Common myeloid progenitor, CD34-positive (primary cell): Measurements from ENCODE around the gene DENND4A.

Experiments used
- CTCF ChIA-PET: fragments of 350-600 bp; sonication (Branson Sonifier 250); formaldehyde crosslinking; loops from one replicate; lab custom pipeline; 2021; ENCODE audit warnings: antibody characterized with exemption; lab: Charles Lee
- POLR2A ChIA-PET: fragments of 350-600 bp; sonication (Branson Sonifier 250); formaldehyde crosslinking; loops from one replicate; lab custom pipeline; 2021; ENCODE audit warnings: antibody characterized with exemption; lab: Charles Lee
- DNase-seq, 3 donors: peaks; one replicate each; pipeline versions ENCODE4 v3.0.0 to v3.0.0-alpha.2; 2013
- H3K27ac ChIP-seq, 2 experiments: 1 replicate in 1 of 2; 2 replicates in 1 of 2; pipeline ENCODE4 v1.7.0; 2013; ENCODE audit warnings: inconsistent platforms in 2 of 2, low read length in 2 of 2, mild to moderate bottlenecking in 2 of 2, low read depth in 1 of 2, moderate library complexity in 1 of 2; ENCODE audit not compliant: severe bottlenecking in 2 of 2, insufficient read depth in 1 of 2, poor library complexity in 1 of 2
- H3K27me3 ChIP-seq, 5 experiments: replicated peaks in 2 of 5; 1 replicate in 3 of 5; 2 replicates in 2 of 5; pipeline versions ENCODE4 v1.6.1 to v1.7.0; 2013; ENCODE audit warnings: low read length in 4 of 5, mild to moderate bottlenecking in 2 of 5, moderate library complexity in 2 of 5, inconsistent platforms in 1 of 5; ENCODE audit not compliant: insufficient read depth in 5 of 5, control insufficient read depth in 4 of 5
- H3K36me3 ChIP-seq, 4 experiments: 1 replicate in 2 of 4; 2 replicates in 2 of 4; pipeline versions ENCODE4 v1.6.1 to v1.7.0; 2013; ENCODE audit warnings: low read length in 3 of 4, control low read depth in 1 of 4, mild to moderate bottlenecking in 1 of 4; ENCODE audit not compliant: control insufficient read depth in 4 of 4, insufficient read depth in 4 of 4
- H3K4me1 ChIP-seq, 4 experiments: 1 replicate in 3 of 4; 2 replicates in 1 of 4; pipeline versions ENCODE4 v1.6.1 to v1.7.1; 2013; ENCODE audit warnings: low read length in 3 of 4, mild to moderate bottlenecking in 3 of 4, control low read depth in 1 of 4, inconsistent platforms in 1 of 4, moderate library complexity in 1 of 4; ENCODE audit not compliant: control insufficient read depth in 4 of 4, insufficient read depth in 4 of 4; ENCODE audit errors: control extremely low read depth in 1 of 4
- H3K4me3 ChIP-seq, 7 experiments: 1 replicate in 4 of 7; 2 replicates in 3 of 7; pipeline versions ENCODE4 v1.5.1 to v1.7.0; 2013; ENCODE audit warnings: mild to moderate bottlenecking in 7 of 7, low read length in 6 of 7, moderate library complexity in 6 of 7, inconsistent platforms in 2 of 7, low read depth in 2 of 7, control low read depth in 1 of 7; ENCODE audit not compliant: insufficient read depth in 4 of 7, control insufficient read depth in 1 of 7; ENCODE audit errors: extremely low read depth in 1 of 7
- H3K9me3 ChIP-seq, 5 experiments: 1 replicate in 4 of 5; 2 replicates in 1 of 5; pipeline versions ENCODE4 v1.6.1 to v1.7.1; 2013; ENCODE audit warnings: low read length in 4 of 5, mild to moderate bottlenecking in 2 of 5, inconsistent platforms in 1 of 5, low read depth in 1 of 5, moderate library complexity in 1 of 5; ENCODE audit not compliant: control insufficient read depth in 4 of 5, insufficient read depth in 2 of 5; ENCODE audit errors: control extremely low read depth in 1 of 5
- WGBS: methylation state at CpG from one replicate; pipeline ENCODE4 v1.1.5; 2013; ENCODE audit not compliant: insufficient coverage; 5-methylcytosine and 5-hydroxymethylcytosine counted together

DENND4A gene

DNA sequence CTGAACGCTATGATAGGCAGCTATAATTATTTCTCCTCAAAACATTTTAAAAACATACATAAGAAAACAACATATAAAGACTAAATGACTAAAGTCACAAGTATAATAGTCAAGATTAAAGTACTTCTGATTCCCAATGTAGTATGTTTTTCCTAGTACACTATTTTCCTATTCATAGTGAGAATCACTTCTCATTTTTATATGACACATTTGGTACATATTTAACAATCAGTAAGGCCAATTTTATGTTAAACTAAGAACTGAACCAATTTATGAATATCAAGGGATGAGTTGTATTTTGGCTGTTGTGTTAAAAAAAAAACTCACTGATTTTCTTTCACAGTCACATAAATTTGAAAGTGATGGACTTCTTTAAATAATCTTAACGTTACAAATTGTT is 79.7 kb downstream of the DENND4A start:
- POLR2A ChIA-PET, result no interaction called here
- no peak for DNase-seq
- no peak overlapping the region for H3K4me3 ChIP-seq
- CTCF ChIA-PET, result no interaction called here
- no peak overlapping the region for H3K27ac ChIP-seq
- H3K4me1 ChIP-seq, result no peaks in the 10 kb centered on the region
- H3K9me3 ChIP-seq, result peaks cover 0 to 9% (median 0%) of the 10 kb centered on the region in 5 experiments
- H3K27me3 ChIP-seq, result no peaks in the 10 kb centered on the region
- no CpG with 5 or more reads among the region's 2 CpGs for WGBS
- H3K36me3 ChIP-seq, result peaks cover 10 to 46% (median 20%) of the 10 kb centered on the region in 4 experiments

GRCh38 chr15:65695081-65695480 is 97.0 kb downstream of the DENND4A start:
- CTCF ChIA-PET, result no interaction called here
- no peak for DNase-seq

DNA sequence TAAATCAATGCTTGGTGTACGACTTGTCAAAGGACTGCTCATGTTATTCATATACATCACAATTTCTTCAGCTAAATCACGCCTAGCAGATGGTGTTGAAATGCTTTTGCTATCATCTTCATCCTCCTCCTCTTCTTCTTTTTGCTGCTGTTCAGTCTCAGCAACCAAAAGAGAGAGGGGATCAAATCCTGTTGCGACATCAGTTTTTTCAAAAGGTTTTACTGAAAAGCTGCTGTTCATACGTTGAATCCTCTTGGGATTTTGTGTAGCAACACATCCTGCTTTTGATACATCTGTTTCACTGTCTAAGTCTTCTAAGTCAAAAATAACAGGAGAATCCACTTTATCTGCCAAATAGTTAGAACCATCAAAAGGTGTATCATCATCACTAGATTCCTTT is 101.3 kb downstream of the DENND4A start:
- ChIA-PET CTCF (no interaction called here), POLR2A (no interaction called here)
- Histone ChIP-seq H3K27me3 (no peaks in the 10 kb centered on the region), H3K36me3 (peaks cover 27 to 52% (median 30%) of the 10 kb centered on the region in 4 experiments), H3K4me1 (no peaks in the 10 kb centered on the region), H3K27ac (no peak overlapping the region), H3K4me3 (no peak overlapping the region), H3K9me3 (peaks cover 0 to 6% (median 5%) of the 10 kb centered on the region in 5 experiments)
- WGBS, result 90% methylated on average over 3 of the region's 4 CpGs
- DNase-seq, result no peak

More at GRCh38 chr15:65695081-65695480, 97.0 kb downstream of the DENND4A start:
- Histone ChIP-seq H3K27me3 (no peaks in the 10 kb centered on the region), H3K9me3 (no peaks in the 10 kb centered on the region), H3K4me1 (no peaks in the 10 kb centered on the region), H3K36me3 (peaks cover 12 to 54% (median 25%) of the 10 kb centered on the region in 4 experiments), H3K27ac (no peak overlapping the region), H3K4me3 (no peak overlapping the region)
- POLR2A ChIA-PET, result no interaction called here
- 100% methylated on average over 1 of the region's 2 CpGs for WGBS

GRCh38 chr15:65690173-65690572 is 101.9 kb downstream of the DENND4A start:
- Histone ChIP-seq H3K4me3 (no peak overlapping the region), H3K27me3 (no peaks in the 10 kb centered on the region), H3K9me3 (peaks cover 0 to 6% (median 5%) of the 10 kb centered on the region in 5 experiments), H3K4me1 (no peaks in the 10 kb centered on the region), H3K27ac (no peak overlapping the region), H3K36me3 (peaks cover 26 to 49% (median 30%) of the 10 kb centered on the region in 4 experiments)
- no CpG with 5 or more reads among the region's 1 CpG for WGBS
- ChIA-PET POLR2A (no interaction called here), CTCF (interaction anchor here (0.8 to 0.9 kb wide), 2 partner anchors 10 to 16 kb away, joined by 3 to 4 read pairs; no protein-coding TSS in a partner anchor)
- DNase-seq, result no peak

GRCh38 chr15:65688462-65688861 is 103.6 kb downstream of the DENND4A start:
- CTCF ChIA-PET, result interaction anchor here (1.3 kb wide), 1 partner anchor 22 kb away, joined by 4 read pairs; no protein-coding TSS in a partner anchor
- POLR2A ChIA-PET, result no interaction called here
- WGBS, result 100% methylated on average over 1 of the region's 1 CpG
- no peaks in the 10 kb centered on the region for H3K27me3 ChIP-seq
- peaks cover 26 to 44% (median 30%) of the 10 kb centered on the region in 4 experiments for H3K36me3 ChIP-seq
- no peak overlapping the region for H3K27ac ChIP-seq
- H3K9me3 ChIP-seq, result peaks cover 0 to 6% (median 5%) of the 10 kb centered on the region in 5 experiments
- no peaks in the 10 kb centered on the region for H3K4me1 ChIP-seq
- H3K4me3 ChIP-seq, result no peak overlapping the region
- no peak for DNase-seq

GRCh38 chr15:65682404-65682911 is 109.6 kb downstream of the DENND4A start:
- Histone ChIP-seq H3K4me1 (no peaks in the 10 kb centered on the region), H3K36me3 (peaks cover 0 to 2% (median under 1%) of the 10 kb centered on the region in 4 experiments), H3K27me3 (no peaks in the 10 kb centered on the region), H3K4me3 (no peak overlapping the region), H3K27ac (no peak overlapping the region), H3K9me3 (no peaks in the 10 kb centered on the region)
- CTCF ChIA-PET, result interaction anchor here (0.8 to 1.5 kb wide), 2 partner anchors 39 to 44 kb away, joined by 3 read pairs; no protein-coding TSS in a partner anchor
- DNase-seq, result no peak
- POLR2A ChIA-PET, result no interaction called here
- no CpG with 5 or more reads among the region's 2 CpGs for WGBS

GRCh38 chr15:65680544-65680943 is 111.5 kb downstream of the DENND4A start:
- Histone ChIP-seq H3K9me3 (no peaks in the 10 kb centered on the region), H3K27me3 (no peaks in the 10 kb centered on the region), H3K27ac (no peak overlapping the region), H3K4me1 (no peaks in the 10 kb centered on the region), H3K4me3 (no peak overlapping the region), H3K36me3 (peaks cover 0 to 4% (median 0%) of the 10 kb centered on the region in 4 experiments)
- 100% methylated on average over 1 of the region's 1 CpG for WGBS
- no peak for DNase-seq
- POLR2A ChIA-PET, result no interaction called here
- CTCF ChIA-PET, result no interaction called here
